Natural killer cell (primary cell): ENCODE data around the gene RALB. TPM values are rescaled to one million over a fixed set of nuclear protein-coding genes. Genes with fewer than 3 reads are reported as not detected.

Experiments used
- ATAC-seq, 3 donors: fragments of 150-1000 bp in 2 of 3; fragments of 200-7000 bp in 1 of 3; cut with Tn5 transposase; 1 replicate in 1 of 3; 2 replicates in 2 of 3; pipeline ENCODE4 v1.10.0; 2021; ENCODE audit warnings: mild to moderate bottlenecking in 2 of 3, moderate library complexity in 2 of 3
- DNase-seq, 2 donors: peaks; one replicate each; pipeline versions ENCODE4 v3.0.0 to v3.0.0-alpha.2; 2013 to 2021; ENCODE audit warnings: mixed read lengths in 1 of 2
- H3K27ac ChIP-seq: one replicate; pipeline ENCODE4 v1.5.1; 2013; ENCODE audit warnings: mild to moderate bottlenecking, low read length
- H3K27me3 ChIP-seq: one replicate; pipeline ENCODE4 v1.6.1; 2013; ENCODE audit warnings: low read length; ENCODE audit not compliant: control insufficient read depth, insufficient read depth
- H3K36me3 ChIP-seq: one replicate; pipeline ENCODE4 v1.6.1; 2013; ENCODE audit warnings: low read length; ENCODE audit not compliant: control insufficient read depth, insufficient read depth
- H3K4me1 ChIP-seq: one replicate; pipeline ENCODE4 v1.6.1; 2013; ENCODE audit warnings: low read length; ENCODE audit not compliant: control insufficient read depth, insufficient read depth
- H3K4me3 ChIP-seq: one replicate; pipeline ENCODE4 v1.5.1; 2013; ENCODE audit warnings: low read length
- H3K9me3 ChIP-seq: one replicate; pipeline ENCODE4 v1.6.1; 2013; ENCODE audit warnings: low read length; ENCODE audit not compliant: control insufficient read depth, insufficient read depth
- H3K27ac Mint-ChIP-seq, 2 donors: one replicate each; pipeline ENCODE4 v1.8.0; 2022; ENCODE audit warnings: mild to moderate bottlenecking in 2 of 2, mixed read lengths in 2 of 2, moderate library complexity in 1 of 2
- H3K27me3 Mint-ChIP-seq, 2 donors: one replicate each; pipeline ENCODE4 v1.8.0; 2022; ENCODE audit warnings: low read depth in 2 of 2, mixed read lengths in 2 of 2
- H3K36me3 Mint-ChIP-seq: one replicate; pipeline ENCODE4 v1.8.0; 2022; ENCODE audit warnings: mixed read lengths
- H3K4me1 Mint-ChIP-seq, 2 donors: one replicate each; pipeline ENCODE4 v1.8.0; 2022; ENCODE audit warnings: mixed read lengths in 2 of 2
- H3K4me3 Mint-ChIP-seq: one replicate; pipeline ENCODE4 v1.8.0; 2022; ENCODE audit warnings: mild to moderate bottlenecking, moderate library complexity, mixed read lengths
- H3K9me3 Mint-ChIP-seq, 2 donors: one replicate each; pipeline ENCODE4 v1.8.0; 2022; ENCODE audit warnings: mixed read lengths in 2 of 2
- WGBS: methylation state at CpG from one replicate; pipeline ENCODE4 v1.1.7; 2013; ENCODE audit warnings: missing lambda C conversion rate; ENCODE audit not compliant: insufficient coverage; 5-methylcytosine and 5-hydroxymethylcytosine counted together
- intact Hi-C: fragments of 100-400 bp; cut with micrococcal nuclease; formaldehyde crosslinking; loops from one replicate; pipeline ENCODE4 v1.14.2; 2022
- total RNA-seq, 4 donors: library from RNA; stranded (reverse); fragments of 120-200 nt in 1 of 4; gene quantifications; one replicate each; pipeline versions ENCODE4 v1.2.3 to v1.2.4, GENCODE V29; 2013 to 2022
- TF ChIP-seq, protein P1 (sequence below): fragments of 200-600 bp; IDR thresholded peaks from one replicate; pipeline ENCODE4 v1.8.0; 2022; ENCODE audit warnings: antibody characterized with exemption

The RALB gene
- total RNA-seq, 3 donors from 2014 or later (not counting 1 experiment from before 2014, with no cell fraction given), result 21.0 to 25.9 (median 25.4) TPM

DNA sequence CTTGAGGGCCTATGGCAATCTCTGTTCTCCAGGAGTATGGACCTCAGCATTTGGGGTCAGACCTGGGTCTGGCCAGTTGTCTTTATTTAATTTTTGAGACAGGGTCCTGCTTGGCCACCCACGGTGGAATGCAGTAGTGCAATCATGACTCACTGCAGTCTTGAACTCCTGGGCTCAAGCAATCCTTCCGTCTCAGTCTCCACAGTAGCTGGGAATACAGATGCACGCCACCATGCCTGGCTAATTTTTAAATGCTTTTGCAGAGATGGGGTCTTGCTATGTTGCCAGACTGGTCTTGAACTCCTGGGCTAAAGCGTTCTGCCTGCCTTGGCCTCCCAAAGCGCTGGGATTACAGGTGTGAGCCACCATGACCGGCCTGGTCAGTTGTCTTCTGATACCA lies 46.9 kb downstream of the RALB start:
- no peak for ATAC-seq

DNA sequence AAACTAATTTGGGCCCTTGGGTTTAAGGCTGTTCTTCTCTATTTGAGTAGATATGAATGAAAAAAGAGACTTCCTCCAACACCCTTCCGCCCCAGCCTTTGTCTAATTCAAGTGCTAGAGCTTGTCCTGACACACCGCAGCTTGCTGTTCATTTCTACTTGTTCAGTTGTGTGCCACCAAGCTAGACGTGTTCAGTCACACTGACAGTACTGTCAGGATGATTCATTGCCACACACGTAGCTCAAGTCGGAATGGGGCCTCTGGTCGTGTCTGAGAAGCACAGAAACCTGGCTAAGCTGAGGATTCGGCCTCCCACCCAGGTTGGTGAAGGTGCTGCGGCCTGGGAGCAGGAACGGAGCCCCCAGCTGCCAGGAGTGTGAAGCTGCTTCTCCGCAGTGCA lies 47.7 kb downstream of the RALB start:
- H3K36me3 ChIP-seq, result no peaks in the 10 kb centered on the region
- no peak for DNase-seq
- intact Hi-C loops, result no loop called here
- TF ChIP-seq, protein P1, sequence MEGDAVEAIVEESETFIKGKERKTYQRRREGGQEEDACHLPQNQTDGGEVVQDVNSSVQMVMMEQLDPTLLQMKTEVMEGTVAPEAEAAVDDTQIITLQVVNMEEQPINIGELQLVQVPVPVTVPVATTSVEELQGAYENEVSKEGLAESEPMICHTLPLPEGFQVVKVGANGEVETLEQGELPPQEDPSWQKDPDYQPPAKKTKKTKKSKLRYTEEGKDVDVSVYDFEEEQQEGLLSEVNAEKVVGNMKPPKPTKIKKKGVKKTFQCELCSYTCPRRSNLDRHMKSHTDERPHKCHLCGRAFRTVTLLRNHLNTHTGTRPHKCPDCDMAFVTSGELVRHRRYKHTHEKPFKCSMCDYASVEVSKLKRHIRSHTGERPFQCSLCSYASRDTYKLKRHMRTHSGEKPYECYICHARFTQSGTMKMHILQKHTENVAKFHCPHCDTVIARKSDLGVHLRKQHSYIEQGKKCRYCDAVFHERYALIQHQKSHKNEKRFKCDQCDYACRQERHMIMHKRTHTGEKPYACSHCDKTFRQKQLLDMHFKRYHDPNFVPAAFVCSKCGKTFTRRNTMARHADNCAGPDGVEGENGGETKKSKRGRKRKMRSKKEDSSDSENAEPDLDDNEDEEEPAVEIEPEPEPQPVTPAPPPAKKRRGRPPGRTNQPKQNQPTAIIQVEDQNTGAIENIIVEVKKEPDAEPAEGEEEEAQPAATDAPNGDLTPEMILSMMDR, result no peak
- no peaks in the 10 kb centered on the region for H3K27me3 ChIP-seq
- H3K27me3 Mint-ChIP-seq, result no peaks in the 10 kb centered on the region
- peaks cover 19% of the 10 kb centered on the region for H3K36me3 Mint-ChIP-seq
- H3K4me3 ChIP-seq, result no peak overlapping the region
- H3K27ac Mint-ChIP-seq, result no peak overlapping the region
- H3K4me3 Mint-ChIP-seq, result no peak overlapping the region
- peaks cover 11 to 18% of the 10 kb centered on the region in 2 donors for H3K4me1 Mint-ChIP-seq
- no peaks in the 10 kb centered on the region for H3K4me1 ChIP-seq
- H3K9me3 ChIP-seq, result no peaks in the 10 kb centered on the region
- no peak for ATAC-seq
- H3K9me3 Mint-ChIP-seq, result no peaks in the 10 kb centered on the region
- H3K27ac ChIP-seq, result no peak overlapping the region
- whole genome bisulfite sequencing, result 96% methylated on average over 10 of the region's 10 CpGs

More for the DNA sequence above, 46.9 kb downstream of the RALB start:
- TF ChIP-seq, protein P1, result no peak
- H3K4me3 Mint-ChIP-seq, result no peak overlapping the region
- H3K27ac Mint-ChIP-seq, result no peak overlapping the region
- H3K4me1 Mint-ChIP-seq, result peaks cover 11 to 18% of the 10 kb centered on the region in 2 donors
- WGBS, result 99% methylated on average over 6 of the region's 6 CpGs
- H3K27me3 Mint-ChIP-seq, result no peaks in the 10 kb centered on the region
- H3K9me3 Mint-ChIP-seq, result no peaks in the 10 kb centered on the region
- Histone ChIP-seq H3K9me3 (no peaks in the 10 kb centered on the region), H3K4me3 (no peak overlapping the region), H3K27me3 (no peaks in the 10 kb centered on the region), H3K36me3 (peaks cover 4% of the 10 kb centered on the region), H3K4me1 (no peaks in the 10 kb centered on the region), H3K27ac (no peak overlapping the region)
- peaks cover 19% of the 10 kb centered on the region for H3K36me3 Mint-ChIP-seq
- intact Hi-C loops, result no loop called here
- DNase-seq, result no peak

DNA sequence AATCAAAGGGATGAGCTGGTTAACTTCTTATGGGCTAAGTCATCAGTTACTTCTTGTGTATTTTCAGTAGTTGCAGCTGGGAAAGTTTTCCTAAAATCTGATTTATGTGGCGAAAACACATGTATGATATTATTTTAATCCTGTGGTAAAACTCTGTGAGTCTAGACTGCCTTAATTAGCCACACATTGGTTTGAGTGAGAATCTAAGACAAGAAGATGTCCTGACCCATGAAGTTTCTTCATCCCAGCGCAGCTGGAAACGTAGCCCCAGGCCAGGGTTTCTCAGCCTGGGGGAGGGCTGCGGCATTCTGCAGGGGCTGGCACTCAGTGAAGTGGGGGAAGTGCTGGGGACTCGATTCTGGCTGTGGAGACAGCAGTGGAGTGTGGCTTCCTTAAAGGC lies 48.6 kb downstream of the RALB start:
- H3K36me3 ChIP-seq, result no peaks in the 10 kb centered on the region
- H3K27me3 Mint-ChIP-seq, result no peaks in the 10 kb centered on the region
- no peak overlapping the region for H3K4me3 Mint-ChIP-seq
- H3K4me1 ChIP-seq, result no peaks in the 10 kb centered on the region
- no peaks in the 10 kb centered on the region for H3K27me3 ChIP-seq
- TF ChIP-seq, protein P1, result no peak
- intact Hi-C loops, result no loop called here
- no peak overlapping the region for H3K4me3 ChIP-seq
- H3K27ac Mint-ChIP-seq, result no peak overlapping the region
- ATAC-seq, result no peak
- H3K36me3 Mint-ChIP-seq, result peaks cover 19% of the 10 kb centered on the region
- no peak overlapping the region for H3K27ac ChIP-seq
- H3K4me1 Mint-ChIP-seq, result peaks cover 11 to 23% of the 10 kb centered on the region in 2 donors
- no peaks in the 10 kb centered on the region for H3K9me3 ChIP-seq
- no peak for DNase-seq
- H3K9me3 Mint-ChIP-seq, result no peaks in the 10 kb centered on the region
- WGBS, result 86% methylated on average over 5 of the region's 5 CpGs

DNA sequence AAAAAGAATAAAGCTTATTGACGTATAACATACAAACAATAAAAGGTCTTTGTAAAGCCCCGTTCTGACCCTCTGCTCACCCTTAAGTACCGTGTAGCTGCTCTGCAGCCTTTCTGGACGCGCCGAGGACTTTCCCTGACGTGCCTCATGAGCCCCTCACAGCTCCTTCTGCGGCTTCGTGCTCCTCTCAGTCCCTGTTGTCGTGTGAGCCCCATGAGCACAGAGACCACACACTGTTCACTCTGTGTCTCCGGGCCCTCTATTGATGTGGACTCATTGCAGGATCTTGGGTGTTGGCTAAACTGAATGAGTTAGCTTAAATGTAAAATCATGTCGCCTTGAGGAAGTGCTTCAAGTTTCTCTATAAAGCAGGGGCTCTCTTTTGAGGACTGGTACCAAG lies 49.6 kb downstream of the RALB start:
- Histone ChIP-seq H3K4me3 (no peak overlapping the region), H3K9me3 (no peaks in the 10 kb centered on the region), H3K36me3 (no peaks in the 10 kb centered on the region), H3K27me3 (no peaks in the 10 kb centered on the region), H3K27ac (no peak overlapping the region), H3K4me1 (no peaks in the 10 kb centered on the region)
- WGBS, result 89% methylated on average over 12 of the region's 12 CpGs
- H3K27ac Mint-ChIP-seq, result peak overlapping the region in 1 of 2 donors; percentile 3
- H3K4me1 Mint-ChIP-seq, result peaks cover 11 to 23% of the 10 kb centered on the region in 2 donors
- TF ChIP-seq, protein P1, result no peak
- H3K4me3 Mint-ChIP-seq, result no peak overlapping the region
- peaks cover 14% of the 10 kb centered on the region for H3K36me3 Mint-ChIP-seq
- H3K27me3 Mint-ChIP-seq, result no peaks in the 10 kb centered on the region
- no peak for DNase-seq
- no peak for ATAC-seq
- intact Hi-C loops, result no loop called here
- H3K9me3 Mint-ChIP-seq, result no peaks in the 10 kb centered on the region
